Muscle of back (tissue), 11 donors: ENCODE data around the gene TBC1D1. TPM values are rescaled to one million over a fixed set of nuclear protein-coding genes. Genes with fewer than 3 reads are reported as not detected.

Experiments
- DNase-seq, 3 donors: peaks; one replicate each; pipeline versions ENCODE4 v3.0.0 to v3.0.0-alpha.2; 2013
- polyA plus RNA-seq, 10 donors: library from polyadenylated mRNA; unstranded; fragments of 120-200 nt; gene quantifications; one replicate each; pipeline ENCODE4 v1.2.1, GENCODE V29; 2013; ENCODE audit not compliant: insufficient read length in 10 of 10

The TBC1D1 gene
- polyA plus RNA-seq, 10 donors = 38.8 to 69.9 (median 50.1) TPM

DNA sequence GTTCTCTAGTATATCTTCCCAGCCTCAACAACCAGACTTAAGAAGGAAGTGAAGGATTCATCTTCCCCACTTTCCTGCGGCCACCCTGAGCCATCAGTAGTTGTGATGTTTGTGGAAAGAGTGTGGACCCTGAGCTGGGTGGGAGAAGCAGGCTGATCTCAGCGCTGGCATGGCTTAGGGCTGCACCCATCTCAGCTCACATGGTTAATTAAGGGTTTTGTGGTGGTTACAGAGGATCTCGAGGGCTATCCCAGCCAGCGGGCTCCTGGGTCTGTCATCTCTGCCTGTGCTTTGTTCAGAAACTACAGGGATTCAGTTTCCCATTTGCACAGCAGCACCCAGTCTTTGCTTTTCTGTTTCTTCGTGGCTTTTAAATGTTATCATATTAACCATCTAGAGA, 232.7 kb downstream of the TBC1D1 start:
- no peak for DNase-seq

DNA sequence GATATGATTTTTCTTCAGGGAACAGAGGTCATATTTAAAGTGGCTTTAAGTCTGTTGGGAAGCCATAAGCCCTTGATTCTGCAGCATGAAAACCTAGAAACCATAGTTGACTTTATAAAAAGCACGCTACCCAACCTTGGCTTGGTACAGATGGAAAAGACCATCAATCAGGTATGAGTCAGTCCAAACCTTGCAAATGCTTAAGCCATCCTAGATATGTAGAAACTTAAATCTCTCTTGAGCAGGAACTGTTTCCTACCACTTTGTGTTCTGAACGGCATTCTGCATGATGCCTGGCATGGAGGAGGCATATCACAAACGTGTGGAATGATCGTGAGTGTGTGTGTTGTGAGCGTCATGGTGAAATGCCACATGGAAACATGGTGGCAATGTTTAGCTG, 234.1 kb downstream of the TBC1D1 start:
- no peak for DNase-seq

DNA sequence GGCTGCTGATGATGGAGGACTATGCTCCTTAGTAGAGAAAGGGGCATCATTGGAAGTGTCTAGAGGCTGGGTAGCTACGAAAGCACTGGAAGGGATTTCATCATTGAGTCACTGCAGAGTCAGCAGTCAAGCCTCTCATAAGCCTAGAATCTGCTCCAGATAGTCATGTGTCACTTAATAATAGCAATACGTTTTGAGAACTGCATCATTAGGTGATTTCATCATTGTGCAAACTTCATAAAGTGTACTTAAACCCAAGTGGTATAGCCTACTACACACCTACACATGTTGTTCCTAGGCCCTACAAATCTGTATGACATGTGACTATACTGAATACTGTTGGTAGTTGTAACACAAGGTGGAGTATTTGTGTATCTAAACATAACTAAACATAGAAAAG, 234.9 kb downstream of the TBC1D1 start:
- no peak for DNase-seq

DNA sequence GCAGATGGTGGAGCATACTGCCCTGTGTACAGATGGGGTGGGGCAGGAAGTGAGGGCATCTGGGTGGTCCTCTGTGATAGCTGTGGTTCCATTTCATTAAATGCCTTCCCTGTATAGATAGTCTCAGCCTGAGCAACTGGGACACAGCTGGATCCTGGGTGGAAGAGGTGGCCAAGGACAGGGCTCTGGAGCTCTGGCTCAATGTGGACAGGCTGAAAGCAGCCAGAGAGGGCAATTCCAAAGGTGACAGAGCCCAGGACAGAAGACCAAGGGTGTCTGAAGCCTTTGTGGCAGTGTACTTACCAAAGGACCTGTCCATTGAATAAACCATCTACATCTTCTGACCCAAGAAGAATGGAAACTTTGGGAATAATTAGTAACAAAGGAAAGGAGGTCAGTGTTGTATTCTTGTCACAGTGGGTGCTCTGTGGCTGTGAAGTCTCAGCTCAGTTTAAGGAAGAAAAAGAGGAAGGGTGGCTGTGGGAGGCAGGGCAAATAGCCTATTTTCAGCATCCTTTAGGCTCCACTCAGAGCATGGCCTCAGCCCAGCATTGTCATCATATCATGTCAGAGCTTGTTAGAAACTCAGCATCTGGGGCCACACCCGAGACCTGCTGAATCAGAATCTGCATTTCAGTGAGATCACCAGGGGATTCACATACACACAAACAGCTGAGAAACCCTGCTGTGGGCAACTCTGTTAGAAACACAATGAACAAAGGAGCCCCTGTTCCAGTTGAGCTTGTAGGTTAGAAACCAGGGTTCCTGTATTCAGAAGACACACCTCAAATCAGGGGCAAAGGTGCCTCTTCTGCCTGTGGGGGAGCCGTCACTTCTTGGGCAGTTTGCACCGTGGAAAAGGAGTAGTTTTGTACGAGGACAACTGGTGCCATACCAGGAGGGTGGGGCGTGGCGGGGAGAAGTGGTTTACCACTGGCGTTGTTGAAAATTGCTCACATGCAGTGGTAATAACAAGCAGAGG, 237.9 kb downstream of the TBC1D1 start:
- peak in 1 of 3 donors; percentile 56 for DNase-seq

DNA sequence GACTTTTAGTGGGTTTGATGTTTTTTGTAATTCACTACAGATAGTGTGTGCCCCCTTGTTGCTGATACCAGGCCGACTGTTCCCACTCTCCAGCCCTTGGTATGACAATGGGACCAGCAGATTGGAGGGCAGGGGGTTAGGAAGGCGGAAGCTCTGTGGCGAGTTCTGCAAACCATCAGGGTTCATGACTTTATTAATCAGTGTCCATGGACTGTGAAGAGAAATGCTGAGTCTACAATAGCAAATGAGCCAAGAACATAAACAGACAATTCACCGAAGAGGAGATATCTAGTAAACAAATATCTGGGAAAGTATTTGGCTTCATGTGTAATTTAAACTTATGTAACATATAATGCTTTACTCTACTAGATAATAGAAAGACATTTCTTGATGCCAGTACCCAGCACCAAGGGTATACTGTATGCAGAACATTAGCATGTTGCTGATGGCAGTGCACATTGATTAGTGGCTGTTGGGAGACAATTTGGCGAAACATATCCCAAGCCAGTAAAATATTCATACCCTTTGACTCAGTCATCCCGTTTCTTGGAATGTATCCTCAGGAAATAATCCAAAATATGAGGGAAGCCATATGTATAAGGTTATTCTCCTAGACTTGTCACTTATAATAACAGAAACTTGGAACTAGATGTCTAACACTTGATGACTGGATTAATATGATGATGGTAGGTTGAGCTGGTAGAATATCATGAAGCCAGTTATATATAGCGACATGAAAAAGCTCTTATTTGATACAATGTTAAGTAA, 238.8 kb downstream of the TBC1D1 start:
- peak in 1 of 3 donors; percentile 75 for DNase-seq

DNA sequence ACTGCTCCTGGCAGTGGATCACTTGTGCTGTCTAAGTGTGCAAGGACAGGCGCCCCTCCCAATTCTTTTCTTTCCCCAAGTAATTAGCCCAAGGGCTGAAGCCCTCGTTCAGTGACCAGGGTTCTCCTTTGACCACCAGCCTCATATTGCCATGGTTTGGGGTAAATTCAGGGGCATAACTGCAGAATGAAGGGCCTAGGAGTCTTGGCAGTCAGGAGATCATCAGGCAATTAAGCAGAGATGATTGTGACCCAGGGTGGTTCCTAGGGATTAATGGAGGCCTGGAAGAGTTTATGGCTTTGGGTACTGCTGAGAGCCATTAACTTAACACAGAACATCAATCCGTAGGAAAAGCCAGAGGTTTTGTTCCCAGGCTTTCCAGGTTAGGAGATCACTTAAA, 240.0 kb downstream of the TBC1D1 start:
- DNase-seq = no peak

DNA sequence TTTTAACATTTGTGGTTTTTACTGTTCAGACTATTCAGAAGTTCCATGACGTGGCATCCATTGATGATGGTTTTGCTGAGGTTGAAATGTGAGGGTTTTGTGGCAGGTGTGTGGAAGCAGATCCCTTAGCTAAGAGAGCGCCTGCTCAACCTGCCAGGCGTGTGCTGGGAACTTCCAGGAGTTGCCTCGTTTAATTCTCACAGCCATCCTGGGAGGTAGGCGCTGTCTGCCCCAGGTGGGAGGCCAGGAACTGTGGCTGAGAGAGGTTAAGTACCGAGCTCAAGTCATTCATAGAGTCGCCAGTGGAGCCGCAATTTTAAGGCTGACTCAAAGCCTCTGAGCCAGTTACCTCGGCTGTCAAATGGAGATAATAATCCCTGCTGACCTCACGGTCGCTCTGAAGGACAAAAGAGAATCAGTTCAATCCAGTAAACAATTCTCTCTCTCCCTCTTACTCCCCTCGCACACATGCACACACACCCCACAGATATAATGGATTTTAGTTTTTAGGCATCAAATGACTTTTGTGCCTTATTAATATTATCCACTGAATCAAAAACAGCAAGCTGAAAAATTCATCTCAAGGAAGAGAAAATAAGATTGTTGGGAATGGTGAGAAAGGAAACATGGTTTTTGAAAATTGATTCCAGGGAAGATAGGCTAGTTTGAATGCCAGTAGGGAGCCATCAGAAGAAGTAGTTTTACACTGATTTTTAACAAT, 240.6 kb downstream of the TBC1D1 start:
- DNase-seq = peak in 1 of 3 donors; percentile 49

DNA sequence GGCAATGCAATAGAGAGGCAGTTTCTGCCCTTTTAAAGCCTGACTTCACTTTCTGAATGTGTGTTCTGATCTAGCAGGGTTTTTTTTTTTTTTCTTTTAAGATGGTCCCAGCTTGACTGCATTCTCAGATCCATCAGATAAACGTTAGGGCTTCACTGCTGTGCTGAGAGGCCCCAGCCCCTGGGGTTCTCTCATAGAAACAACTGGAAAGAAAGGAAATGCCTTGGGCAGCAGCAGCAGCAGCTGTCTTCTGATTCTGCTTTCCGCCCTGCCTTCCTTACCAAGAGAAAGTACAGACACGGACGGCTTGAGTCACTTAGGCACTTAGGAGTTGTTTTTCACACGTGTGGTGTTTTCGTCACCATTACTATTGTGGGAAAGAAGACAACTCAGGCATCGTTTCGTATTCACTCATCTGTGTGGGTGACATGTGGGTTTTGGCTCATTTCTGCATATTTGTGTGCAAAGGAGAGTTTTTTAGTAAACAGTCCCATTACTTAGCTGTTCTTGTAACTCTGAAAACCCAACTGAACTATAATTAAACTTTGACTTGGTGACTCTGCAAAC, 241.3 kb downstream of the TBC1D1 start:
- peak; percentile 86 to 94 (median 93) for DNase-seq

DNA sequence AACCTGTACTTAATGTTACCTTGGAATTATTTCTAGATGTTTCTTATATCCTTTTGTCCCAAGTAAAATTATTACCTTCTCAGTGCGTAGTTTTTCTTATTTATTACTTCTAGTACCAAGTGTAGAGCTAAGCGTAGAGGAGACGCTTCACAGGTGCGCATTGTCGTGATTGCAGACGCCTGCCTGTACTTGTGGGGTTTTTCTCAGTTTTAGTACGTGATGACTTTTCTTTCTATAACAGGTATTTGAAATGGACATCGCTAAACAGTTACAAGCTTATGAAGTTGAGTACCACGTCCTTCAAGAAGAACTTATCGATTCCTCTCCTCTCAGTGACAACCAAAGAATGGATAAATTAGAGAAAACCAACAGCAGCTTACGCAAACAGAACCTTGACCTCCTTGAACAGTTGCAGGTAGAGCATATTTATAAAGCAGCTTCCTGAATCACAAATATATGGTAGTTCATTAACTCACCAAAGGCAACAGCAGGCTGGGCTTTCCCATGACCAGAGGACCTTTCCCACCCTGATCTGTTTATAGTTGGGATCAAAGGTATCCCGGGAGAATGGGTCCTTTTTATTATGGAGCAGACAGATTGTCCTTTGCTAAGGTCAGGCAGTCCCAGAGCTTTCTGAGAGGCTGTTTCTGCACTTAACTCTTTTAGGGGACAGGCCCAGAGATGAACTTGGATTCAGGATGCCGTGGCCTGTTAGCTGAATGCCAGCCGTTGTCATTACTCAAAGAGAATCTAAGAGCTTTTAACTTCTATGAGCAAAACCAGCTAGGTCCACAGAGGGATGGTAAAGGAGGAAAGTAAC, 242.2 kb downstream of the TBC1D1 start:
- no peak for DNase-seq

DNA sequence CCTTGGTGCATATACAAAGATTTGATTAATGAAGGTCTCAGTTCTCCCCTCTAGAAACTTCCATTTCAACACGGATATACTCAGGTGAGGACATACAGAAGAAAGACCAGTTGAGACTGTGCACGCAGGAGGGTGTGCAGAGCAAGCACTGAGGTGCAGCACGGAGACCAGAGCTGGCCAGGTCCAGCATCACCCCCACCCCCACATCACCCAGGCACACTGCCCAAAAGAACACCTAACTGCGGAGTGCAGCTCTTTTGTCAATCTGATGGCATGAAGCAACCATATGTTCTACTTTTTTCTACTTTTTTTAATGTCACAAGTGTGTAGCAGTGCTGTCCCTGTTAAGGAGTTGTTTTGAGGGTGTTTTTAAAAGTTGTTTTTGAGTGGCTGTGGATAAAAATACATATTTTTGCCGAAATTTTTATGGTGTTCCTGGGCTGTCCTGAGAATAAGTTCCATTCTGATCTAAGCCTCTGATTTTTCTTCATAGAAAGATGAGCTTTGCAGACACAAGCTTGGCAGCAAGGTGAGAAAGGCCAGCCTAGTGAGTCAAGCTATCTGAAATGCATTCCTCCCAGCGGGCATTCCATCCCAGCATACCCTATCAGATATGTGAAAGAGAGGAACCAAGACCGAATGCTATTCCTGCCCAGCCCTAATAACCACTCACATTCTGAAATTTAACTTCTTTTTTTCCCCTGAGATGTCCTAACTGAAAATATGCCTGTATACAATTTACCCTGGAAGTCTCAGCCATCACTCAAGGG, 243.0 kb downstream of the TBC1D1 start:
- DNase-seq = no peak

DNA sequence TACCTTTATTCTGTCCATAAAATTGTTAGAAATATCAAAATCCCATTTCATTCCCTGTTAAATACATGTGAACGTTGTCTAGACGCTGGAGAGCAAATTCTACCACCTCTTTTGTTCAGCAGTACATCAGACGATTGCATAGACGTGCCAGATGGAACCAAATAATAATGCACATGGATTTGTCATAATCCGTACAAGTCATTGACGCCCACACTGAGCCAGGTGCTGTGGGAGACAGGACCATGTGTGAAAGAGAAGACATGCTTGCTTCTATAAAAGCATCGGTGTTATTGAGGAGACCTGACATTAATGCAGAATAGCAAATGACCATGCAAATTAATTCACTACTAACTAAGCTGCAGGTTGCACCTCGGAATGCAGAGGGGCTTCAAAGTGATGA, 244.3 kb downstream of the TBC1D1 start:
- DNase-seq = no peak

DNA sequence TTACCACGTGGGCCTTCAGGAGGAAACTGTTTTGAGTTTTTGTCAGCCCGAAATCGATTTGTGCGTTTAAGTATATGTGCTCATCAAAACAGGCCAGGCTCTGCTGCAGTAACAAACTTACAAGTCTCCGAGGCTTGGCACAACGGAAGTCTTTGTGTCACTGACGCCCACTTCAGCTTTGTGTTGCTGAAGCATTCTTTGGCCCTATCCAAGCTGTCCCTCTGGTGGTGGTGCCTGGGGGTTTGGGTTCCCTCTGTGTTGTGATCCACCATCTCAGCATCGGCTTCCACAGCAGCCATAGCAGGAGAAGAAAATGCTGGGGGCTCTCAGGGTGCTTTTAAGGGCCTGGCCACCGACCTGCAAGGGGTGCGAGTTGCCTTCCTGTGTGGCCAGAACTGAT, 245.7 kb downstream of the TBC1D1 start:
- DNase-seq = no peak

DNA sequence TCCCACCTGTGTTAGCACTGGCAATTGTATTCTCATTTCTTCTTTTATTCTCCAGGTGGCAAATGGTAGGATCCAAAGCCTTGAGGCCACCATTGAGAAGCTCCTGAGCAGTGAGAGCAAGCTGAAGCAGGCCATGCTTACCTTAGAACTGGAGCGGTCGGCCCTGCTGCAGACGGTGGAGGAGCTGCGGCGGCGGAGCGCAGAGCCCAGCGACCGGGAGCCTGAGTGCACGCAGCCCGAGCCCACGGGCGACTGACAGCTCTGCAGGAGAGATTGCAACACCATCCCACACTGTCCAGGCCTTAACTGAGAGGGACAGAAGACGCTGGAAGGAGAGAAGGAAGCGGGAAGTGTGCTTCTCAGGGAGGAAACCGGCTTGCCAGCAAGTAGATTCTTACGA, 246.2 kb downstream of the TBC1D1 start:
- DNase-seq = no peak

DNA sequence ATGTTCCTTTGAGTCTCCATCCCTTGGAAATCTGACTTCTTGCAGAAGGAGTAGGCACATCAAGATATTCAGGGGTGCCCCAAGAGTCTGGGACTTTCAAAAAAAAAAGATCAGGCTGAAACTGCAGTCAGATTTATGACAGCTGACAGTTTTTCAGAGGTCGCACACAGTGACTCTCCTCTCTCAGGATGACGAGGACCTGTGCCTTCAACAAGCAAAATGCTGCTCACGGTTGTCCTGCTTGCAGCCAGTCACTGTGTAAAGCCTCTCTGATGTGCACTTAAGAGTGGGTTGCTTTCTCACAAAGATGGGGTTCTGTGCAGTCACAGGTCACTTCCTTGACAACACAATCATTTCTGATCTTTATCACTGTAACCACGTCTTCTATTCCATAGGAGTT, 247.5 kb downstream of the TBC1D1 start:
- DNase-seq = no peak

DNA sequence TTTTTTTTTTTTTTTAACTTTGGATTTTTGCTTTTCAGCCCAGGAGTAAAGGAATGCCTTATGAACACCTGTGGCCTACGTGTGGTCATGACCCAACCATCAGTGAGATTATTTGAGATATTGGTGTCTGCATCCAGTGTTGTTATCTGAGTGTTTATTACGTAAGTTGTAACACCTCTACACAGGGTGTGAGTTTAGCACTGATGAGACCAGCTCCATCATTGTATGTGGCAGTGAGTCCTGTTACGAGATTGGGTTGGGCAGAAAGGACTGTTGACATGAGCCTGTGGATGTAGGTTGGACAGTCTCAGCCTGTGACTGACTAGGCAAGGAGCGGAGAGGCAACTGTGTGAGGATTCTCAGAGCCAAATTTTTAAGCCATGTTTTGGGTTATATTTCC, 248.3 kb downstream of the TBC1D1 start:
- no peak for DNase-seq

DNA sequence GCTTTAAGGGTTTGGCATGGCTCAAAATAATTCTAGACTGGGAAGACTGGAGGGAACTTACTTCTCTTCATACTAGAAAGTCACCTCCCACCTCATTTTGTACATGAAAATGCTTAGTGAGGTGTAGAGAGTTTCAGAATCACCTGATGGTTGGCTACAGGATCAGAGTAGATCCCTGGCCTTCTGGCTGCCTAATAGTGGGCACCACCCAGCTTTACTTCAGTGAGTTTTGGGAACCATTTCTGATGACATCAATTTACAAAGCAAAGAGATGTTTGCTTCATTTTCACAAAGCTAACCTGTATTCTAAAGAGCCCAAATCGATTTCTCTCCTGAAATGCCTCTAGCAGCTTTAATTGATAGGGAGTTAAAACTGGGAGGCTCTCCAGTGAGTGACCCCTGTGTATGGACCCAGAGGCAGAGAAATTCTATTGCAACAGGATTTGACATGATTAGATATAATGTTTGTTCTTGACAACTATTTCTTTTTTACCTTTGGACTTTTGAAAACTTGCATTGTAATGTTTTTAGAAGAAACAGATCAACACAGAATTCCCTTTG, 249.8 kb downstream of the TBC1D1 start:
- DNase-seq = no peak

DNA sequence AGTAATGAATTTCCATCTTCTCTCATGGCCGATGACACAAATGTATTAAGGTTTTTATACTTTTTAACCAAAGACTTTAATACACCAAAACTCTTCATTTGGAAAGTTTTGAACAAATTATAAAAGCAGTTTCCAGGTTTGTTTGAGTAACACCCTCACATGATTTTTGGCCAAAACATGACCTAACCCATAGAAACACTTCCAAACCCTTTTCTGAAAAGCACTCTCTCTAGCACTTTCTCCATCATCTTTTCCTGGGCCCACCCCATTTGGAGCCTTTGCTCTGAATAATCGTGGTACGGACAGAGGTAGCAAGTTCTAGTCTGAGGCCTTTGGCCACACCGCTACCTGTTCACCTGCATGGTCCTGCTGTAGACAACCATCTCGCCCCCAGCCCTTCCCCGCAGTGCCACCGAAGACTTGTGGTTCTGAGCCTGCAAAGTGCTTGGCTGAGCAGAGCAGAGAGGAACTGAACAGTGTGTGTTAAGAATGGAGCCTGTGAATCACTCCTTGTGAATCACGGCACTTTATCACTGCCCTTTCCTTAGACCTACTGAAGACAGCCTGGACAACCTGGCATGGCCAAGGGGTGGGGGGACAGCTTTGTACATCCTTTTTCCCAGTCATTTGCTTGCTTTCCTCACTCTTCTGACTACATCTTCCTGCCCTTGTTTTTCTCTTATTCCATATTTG, 251.1 kb downstream of the TBC1D1 start:
- DNase-seq = no peak

DNA sequence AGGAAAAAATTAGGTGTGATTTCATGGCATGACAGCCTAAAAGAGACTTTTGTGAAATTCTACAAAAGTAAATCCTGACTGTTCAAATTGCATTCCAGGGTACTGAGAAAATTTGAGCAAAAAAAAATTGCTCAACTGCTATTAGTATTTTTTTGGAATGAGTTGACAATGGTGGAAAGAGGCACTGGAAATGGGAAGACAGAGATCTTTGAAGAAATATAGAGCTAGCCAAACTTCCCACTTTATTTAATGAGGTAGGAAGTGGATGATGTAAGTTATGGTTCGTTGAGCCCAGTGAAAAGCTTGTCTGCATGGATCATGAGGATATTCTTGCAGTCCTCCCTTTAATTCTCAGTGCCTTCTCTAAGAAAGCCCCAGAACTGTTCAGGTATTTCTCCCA, 253.1 kb downstream of the TBC1D1 start:
- DNase-seq = no peak

DNA sequence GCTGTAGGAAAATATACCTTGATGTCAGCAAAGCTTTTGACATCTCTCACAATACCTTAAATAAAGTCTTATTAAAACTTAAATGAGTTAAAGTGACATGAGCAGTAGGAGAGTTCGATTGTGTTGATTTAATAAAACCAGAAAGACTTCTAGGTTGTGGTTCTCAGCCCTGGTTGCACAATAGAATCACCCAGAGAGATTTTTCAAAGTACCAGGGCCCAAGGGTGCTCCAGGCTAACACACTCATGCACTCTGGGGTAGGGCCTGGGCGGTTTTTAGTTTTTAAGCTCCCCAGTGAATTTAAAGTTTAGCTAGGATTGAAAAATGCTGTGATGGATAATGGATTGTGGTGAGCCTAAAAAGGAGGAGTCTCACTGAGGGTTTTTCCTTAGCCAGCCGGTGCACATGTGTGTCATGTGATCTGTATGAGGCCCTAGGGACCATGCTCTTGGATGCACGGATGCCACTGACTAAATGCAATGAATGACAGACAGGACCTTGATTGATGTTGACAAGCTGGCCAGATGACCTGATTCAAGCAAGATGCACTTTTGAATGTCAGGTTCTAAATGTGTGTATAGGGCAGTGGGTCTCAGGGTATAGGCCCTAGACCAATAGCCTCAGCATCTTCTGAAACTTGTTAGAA, 254.3 kb downstream of the TBC1D1 start:
- DNase-seq = no peak
